ENCODE data around the gene DAPK2. TPM values are rescaled to one million over a fixed set of nuclear protein-coding genes. Genes with fewer than 3 reads are reported as not detected.

DAPK2 gene
- total RNA-seq, 4 donors from 2014 or later, result 28.5 to 70.8 (median 52.7) TPM

DNA sequence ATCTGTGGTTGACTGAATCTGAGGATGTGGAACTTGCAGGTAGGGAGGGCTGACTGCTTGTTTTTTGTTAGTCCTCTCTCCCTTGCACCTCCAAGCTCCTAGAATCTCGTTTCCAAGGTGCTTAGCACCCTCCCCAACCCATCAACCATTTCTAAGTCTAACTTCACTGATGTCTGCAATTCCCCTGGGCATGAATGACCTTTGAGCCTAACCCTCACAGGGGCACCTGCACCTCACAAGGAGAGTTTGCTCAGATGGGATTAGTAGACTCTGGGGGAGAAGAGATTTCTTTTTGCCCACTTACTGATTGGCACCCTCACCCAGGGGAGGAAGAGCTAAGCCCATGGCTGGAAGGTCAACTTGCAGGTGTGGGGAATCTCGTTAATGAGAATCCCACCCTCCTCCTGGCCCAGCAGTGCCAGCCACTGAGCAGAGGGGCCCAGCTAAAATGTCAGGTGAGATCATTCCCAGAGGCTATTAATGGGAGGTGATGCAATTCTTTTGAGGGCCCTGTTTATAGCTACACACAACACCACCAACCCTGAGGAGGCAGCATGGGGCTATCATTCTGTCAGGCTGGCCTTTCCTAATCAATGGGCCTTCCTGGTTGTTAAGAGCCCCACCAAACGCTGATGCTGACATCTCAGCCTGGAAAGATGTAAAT, 130.9 kb downstream of the DAPK2 start:
- peak; percentile 77 to 78 for ATAC-seq
- TF ChIP-seq, protein P1, sequence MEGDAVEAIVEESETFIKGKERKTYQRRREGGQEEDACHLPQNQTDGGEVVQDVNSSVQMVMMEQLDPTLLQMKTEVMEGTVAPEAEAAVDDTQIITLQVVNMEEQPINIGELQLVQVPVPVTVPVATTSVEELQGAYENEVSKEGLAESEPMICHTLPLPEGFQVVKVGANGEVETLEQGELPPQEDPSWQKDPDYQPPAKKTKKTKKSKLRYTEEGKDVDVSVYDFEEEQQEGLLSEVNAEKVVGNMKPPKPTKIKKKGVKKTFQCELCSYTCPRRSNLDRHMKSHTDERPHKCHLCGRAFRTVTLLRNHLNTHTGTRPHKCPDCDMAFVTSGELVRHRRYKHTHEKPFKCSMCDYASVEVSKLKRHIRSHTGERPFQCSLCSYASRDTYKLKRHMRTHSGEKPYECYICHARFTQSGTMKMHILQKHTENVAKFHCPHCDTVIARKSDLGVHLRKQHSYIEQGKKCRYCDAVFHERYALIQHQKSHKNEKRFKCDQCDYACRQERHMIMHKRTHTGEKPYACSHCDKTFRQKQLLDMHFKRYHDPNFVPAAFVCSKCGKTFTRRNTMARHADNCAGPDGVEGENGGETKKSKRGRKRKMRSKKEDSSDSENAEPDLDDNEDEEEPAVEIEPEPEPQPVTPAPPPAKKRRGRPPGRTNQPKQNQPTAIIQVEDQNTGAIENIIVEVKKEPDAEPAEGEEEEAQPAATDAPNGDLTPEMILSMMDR (IDR thresholded peaks at IDR 0.05 in 4 of 5, conservative IDR thresholded peaks at IDR 0.05 in 1 of 5), result no peak
- TF ChIP-seq POLR2A (IDR thresholded peaks at IDR 0.05), result no peak
- H3K4me1 ChIP-seq, result peaks cover 36 to 41% of the 10 kb centered on the region in 2 donors
- intact Hi-C loops (cut with DNase I; ENCODE audit: low total_unique reads) (no loop called here), in situ Hi-C loops (cut with MboI; ENCODE audit: low sequenced_read_pairs in 4 of 4) (no loop called here)
- H3K27me3 ChIP-seq, result no peaks in the 10 kb centered on the region
- H3K9me3 ChIP-seq, result no peaks in the 10 kb centered on the region
- no peak overlapping the region for H3K4me3 ChIP-seq
- no peaks in the 10 kb centered on the region for H3K36me3 ChIP-seq
- H3K27ac ChIP-seq, result peak overlapping the region; percentile 68 to 79 (median 73)
- no peak for DNase-seq

DNA sequence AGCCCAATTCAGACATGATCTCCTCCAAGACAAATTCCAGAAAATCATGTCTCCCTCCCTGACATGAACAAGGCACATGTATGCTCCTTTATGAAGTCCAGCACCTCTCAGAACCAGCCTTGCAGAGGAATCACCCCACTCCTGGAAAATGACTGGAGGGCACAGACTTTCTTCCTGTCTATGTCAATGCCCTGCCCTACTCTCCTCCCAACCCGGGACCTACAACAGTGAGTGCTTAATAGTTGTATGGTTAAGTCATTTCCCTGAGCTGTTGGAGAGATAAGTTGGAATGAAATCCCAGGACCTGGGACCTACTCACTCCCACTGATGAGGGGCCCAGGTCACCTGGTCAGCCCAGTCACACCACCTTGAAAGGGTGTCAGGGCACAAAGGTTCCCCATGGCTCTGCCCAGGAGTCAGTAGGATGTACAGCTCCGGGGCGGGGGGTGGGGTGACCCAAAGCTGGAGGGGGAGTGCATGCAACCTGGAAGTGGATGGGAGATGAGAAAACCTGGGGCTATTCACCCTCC, 132.4 kb downstream of the DAPK2 start:
- in situ Hi-C loops (cut with MboI; ENCODE audit: low sequenced_read_pairs in 4 of 4) (no loop called here), intact Hi-C loops (cut with DNase I; ENCODE audit: low total_unique reads) (no loop called here)
- DNase-seq, result no peak
- peaks cover 39 to 46% of the 10 kb centered on the region in 2 donors for H3K4me1 ChIP-seq
- no peaks in the 10 kb centered on the region for H3K9me3 ChIP-seq
- TF ChIP-seq POLR2A (IDR thresholded peaks at IDR 0.05), result no peak
- TF ChIP-seq, protein P1 (IDR thresholded peaks at IDR 0.05 in 4 of 5, conservative IDR thresholded peaks at IDR 0.05 in 1 of 5), result no peak
- H3K27me3 ChIP-seq, result no peaks in the 10 kb centered on the region
- no peak overlapping the region for H3K4me3 ChIP-seq
- H3K27ac ChIP-seq, result peak overlapping the region in 2 of 4 donors; percentile 22 to 68
- no peaks in the 10 kb centered on the region for H3K36me3 ChIP-seq
- no peak for ATAC-seq

DNA sequence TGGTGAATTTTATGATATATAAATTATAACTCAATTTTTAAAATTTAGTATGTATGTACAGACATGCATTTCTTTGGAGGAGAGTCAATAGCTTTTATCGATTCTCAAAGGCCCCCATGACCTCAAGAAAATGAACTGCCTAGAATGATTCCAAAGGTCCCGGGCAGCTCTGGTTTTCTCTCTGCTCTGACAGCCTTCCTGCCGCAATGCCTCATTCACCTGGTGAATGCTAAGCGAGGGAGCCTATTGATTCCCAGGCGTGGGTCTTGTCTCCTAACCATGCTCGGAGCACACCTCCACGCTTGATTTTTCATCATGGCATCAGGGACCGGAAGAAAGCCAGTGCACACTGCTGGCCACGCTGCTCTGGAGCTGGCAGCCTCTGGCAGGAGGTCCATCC, 132.9 kb downstream of the DAPK2 start:
- ATAC-seq (no peak), DNase-seq (no peak)
- Histone ChIP-seq H3K27me3 (no peaks in the 10 kb centered on the region), H3K36me3 (no peaks in the 10 kb centered on the region), H3K27ac (peak overlapping the region in 2 of 4 donors; percentile 22 to 68), H3K4me3 (no peak overlapping the region), H3K4me1 (peaks cover 41 to 47% of the 10 kb centered on the region in 2 donors), H3K9me3 (no peaks in the 10 kb centered on the region)
- intact Hi-C loops (cut with DNase I; ENCODE audit: low total_unique reads), result no loop called here
- in situ Hi-C loops (cut with MboI; ENCODE audit: low sequenced_read_pairs in 4 of 4), result no loop called here
- TF ChIP-seq POLR2A (IDR thresholded peaks at IDR 0.05), result no peak
- TF ChIP-seq, protein P1 (IDR thresholded peaks at IDR 0.05 in 4 of 5, conservative IDR thresholded peaks at IDR 0.05 in 1 of 5), result no peak

DNA sequence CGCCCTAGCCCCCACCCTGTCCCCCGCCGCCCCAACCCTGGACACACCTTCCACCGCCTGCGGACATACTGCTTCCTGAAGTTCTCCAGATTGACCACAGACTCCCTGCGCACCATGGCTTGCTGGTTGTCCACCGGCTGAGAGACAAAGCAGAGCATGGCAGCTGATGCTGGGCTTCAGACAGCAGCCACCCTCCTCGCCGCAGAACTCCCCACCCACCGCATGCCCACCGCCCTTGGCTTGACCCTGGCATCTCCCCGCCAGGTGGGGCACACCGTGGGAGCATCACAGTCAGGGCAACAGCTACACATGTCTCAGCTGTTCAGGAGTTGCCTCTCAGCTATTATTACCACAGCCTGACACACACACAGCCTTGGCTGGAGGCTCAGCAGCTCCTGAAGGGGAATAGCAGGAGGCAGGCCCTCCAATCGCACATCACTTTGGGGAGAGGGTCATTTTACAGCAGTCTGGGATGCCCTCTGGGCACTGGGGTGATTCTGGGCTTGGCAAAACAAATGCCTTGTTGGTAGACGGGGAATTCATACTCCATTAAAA, 134.1 kb downstream of the DAPK2 start:
- no peak for ATAC-seq
- Histone ChIP-seq H3K27me3 (no peaks in the 10 kb centered on the region), H3K4me3 (no peak overlapping the region), H3K9me3 (no peaks in the 10 kb centered on the region), H3K27ac (peak overlapping the region in 2 of 4 donors; percentile 7 to 18), H3K36me3 (no peaks in the 10 kb centered on the region), H3K4me1 (peaks cover 39 to 40% of the 10 kb centered on the region in 2 donors)
- in situ Hi-C loops (cut with MboI; ENCODE audit: low sequenced_read_pairs in 4 of 4), result no loop called here
- no peak for DNase-seq
- intact Hi-C loops (cut with DNase I; ENCODE audit: low total_unique reads), result no loop called here
- no peak for TF ChIP-seq POLR2A (IDR thresholded peaks at IDR 0.05)
- TF ChIP-seq, protein P1 (IDR thresholded peaks at IDR 0.05 in 4 of 5, conservative IDR thresholded peaks at IDR 0.05 in 1 of 5), result no peak
